Neuronal stem cell (in vitro differentiated cells): ENCODE measurements around the gene HSF2BP.
"Not testable (repeated sequence)": the region's sequence is repeated elsewhere in the genome, so short reads cannot be mapped to it uniquely, and the experiment has no call there.

Experiments
- DNase-seq: peaks from one replicate; pipeline ENCODE4 v3.0.0-alpha.2; 2013; ENCODE audit warnings: low spot score
- H2AFZ ChIP-seq: one replicate; pipeline ENCODE4 v1.6.1; 2013; ENCODE audit warnings: mild to moderate bottlenecking, low read length, inconsistent platforms
- H2AK5ac ChIP-seq: 2 replicates; pipeline ENCODE4 v1.6.1; 2013; ENCODE audit warnings: low read depth, mild to moderate bottlenecking, inconsistent platforms, low read length, moderate library complexity, mixed read lengths
- H2BK120ac ChIP-seq: 2 replicates; pipeline ENCODE4 v1.6.1; 2013; ENCODE audit warnings: low read depth, mild to moderate bottlenecking, inconsistent platforms, low read length, moderate library complexity, mixed read lengths
- H2BK12ac ChIP-seq: one replicate; pipeline ENCODE4 v1.6.1; 2013; ENCODE audit warnings: low read length, inconsistent platforms
- H2BK15ac ChIP-seq: 2 replicates; pipeline ENCODE4 v1.6.1; 2013; ENCODE audit warnings: mild to moderate bottlenecking, low read length, inconsistent platforms, mixed read lengths
- H2BK5ac ChIP-seq: one replicate; pipeline ENCODE4 v1.6.1; 2013; ENCODE audit warnings: inconsistent platforms, mild to moderate bottlenecking, low read length, moderate library complexity
- H3K14ac ChIP-seq: one replicate; pipeline ENCODE4 v1.6.1; 2013; ENCODE audit warnings: low read length, inconsistent platforms
- H3K18ac ChIP-seq: 2 replicates; pipeline ENCODE4 v1.6.1; 2013; ENCODE audit warnings: low read length, inconsistent platforms
- H3K23ac ChIP-seq: 2 replicates; pipeline ENCODE4 v1.6.1; 2013; ENCODE audit warnings: low read depth, mild to moderate bottlenecking, mixed read lengths, low read length, inconsistent platforms; ENCODE audit not compliant: poor library complexity
- H3K27ac ChIP-seq: replicated peaks from 3 replicates; pipeline ENCODE4 v1.5.1; 2013; ENCODE audit warnings: low read length, inconsistent platforms
- H3K27me3 ChIP-seq, 3 experiments: 2 replicates each; pipeline ENCODE4 v1.6.1; 2013; ENCODE audit warnings: low read length in 3 of 3, mild to moderate bottlenecking in 2 of 3, inconsistent platforms in 1 of 3, low read depth in 1 of 3, mixed read lengths in 1 of 3, moderate library complexity in 1 of 3; ENCODE audit not compliant: control insufficient read depth in 3 of 3, insufficient read depth in 3 of 3
- H3K36me3 ChIP-seq, 2 donors: replicated peaks in 1 of 2; 2 replicates each; pipeline ENCODE4 v1.6.1; 2013; ENCODE audit warnings: low read length in 2 of 2; ENCODE audit not compliant: control insufficient read depth in 2 of 2, insufficient read depth in 2 of 2
- H3K4ac ChIP-seq: 2 replicates; pipeline ENCODE4 v1.6.1; 2013; ENCODE audit warnings: inconsistent platforms, mild to moderate bottlenecking, low read length, moderate library complexity
- H3K4me1 ChIP-seq, 2 donors: 1 replicate in 1 of 2; 2 replicates in 1 of 2; pipeline ENCODE4 v1.6.1; 2013; ENCODE audit warnings: low read length in 2 of 2, low read depth in 1 of 2; ENCODE audit not compliant: control insufficient read depth in 2 of 2, insufficient read depth in 1 of 2
- H3K4me2 ChIP-seq: one replicate; pipeline ENCODE4 v1.6.1; 2013; ENCODE audit warnings: mild to moderate bottlenecking, low read length, inconsistent platforms; ENCODE audit not compliant: insufficient read depth, poor library complexity, severe bottlenecking
- H3K4me3 ChIP-seq, 2 donors: 2 replicates each; pipeline ENCODE4 v1.5.1; 2013; ENCODE audit warnings: low read length in 2 of 2, mild to moderate bottlenecking in 2 of 2, inconsistent platforms in 1 of 2, moderate library complexity in 1 of 2
- H3K79me1 ChIP-seq: one replicate; pipeline ENCODE4 v1.6.1; 2013; ENCODE audit warnings: low read depth, mild to moderate bottlenecking, inconsistent platforms, low read length, moderate library complexity
- H3K9ac ChIP-seq: one replicate; pipeline ENCODE4 v1.6.1; 2013; ENCODE audit warnings: mild to moderate bottlenecking, low read depth, low read length, inconsistent platforms; ENCODE audit not compliant: poor library complexity
- H3K9me3 ChIP-seq, 2 donors: replicated peaks in 1 of 2; 2 replicates each; pipeline versions ENCODE3 to v1.6.1; 2013; ENCODE audit warnings: low read length in 2 of 2, mild to moderate bottlenecking in 2 of 2, inconsistent platforms in 1 of 2, low read depth in 1 of 2, mixed read lengths in 1 of 2, moderate library complexity in 1 of 2; ENCODE audit not compliant: control insufficient read depth in 2 of 2, insufficient read depth in 1 of 2
- H4K8ac ChIP-seq: one replicate; pipeline ENCODE4 v1.6.1; 2013; ENCODE audit warnings: low read depth, mild to moderate bottlenecking, inconsistent platforms, low read length, moderate library complexity
- H4K91ac ChIP-seq: one replicate; pipeline ENCODE4 v1.6.1; 2013; ENCODE audit warnings: low read length, low read depth, mild to moderate bottlenecking, inconsistent platforms; ENCODE audit not compliant: poor library complexity
- WGBS, 2 donors: extraction: QIAGEN DNeasy Blood & Tissue Kit; methylation state at CpG; one replicate each; pipeline ENCODE4 v1.1.7; 2013; ENCODE audit warnings: missing lambda C conversion rate in 2 of 2, mixed read lengths in 1 of 2; ENCODE audit not compliant: insufficient read length in 2 of 2, insufficient replicate concordance in 1 of 2; ENCODE audit errors: extremely low coverage in 2 of 2; 5-methylcytosine and 5-hydroxymethylcytosine counted together

The HSF2BP gene

GRCh38 chr21:43562451-43562850 lies 96.8 kb downstream of the HSF2BP start:
- not testable (repeated sequence) for H3K9me3 ChIP-seq, H3K4me2 ChIP-seq, H4K91ac ChIP-seq, H3K27ac ChIP-seq, H3K14ac ChIP-seq, H3K27me3 ChIP-seq, H3K23ac ChIP-seq, H2BK120ac ChIP-seq, H2AK5ac ChIP-seq, H2BK15ac ChIP-seq, H3K9ac ChIP-seq, H3K79me1 ChIP-seq, H2BK12ac ChIP-seq, H3K4ac ChIP-seq, H3K18ac ChIP-seq, H4K8ac ChIP-seq, H3K4me1 ChIP-seq, H2BK5ac ChIP-seq, DNase-seq, H2AFZ ChIP-seq, H3K36me3 ChIP-seq, H3K4me3 ChIP-seq
- no CpG with 5 or more reads among the region's 5 CpGs for WGBS, 2 donors

GRCh38 chr21:43540561-43540960 lies 118.7 kb downstream of the HSF2BP start:
- H2AK5ac ChIP-seq: not testable (repeated sequence)

GRCh38 chr21:43522495-43523131 lies 136.7 kb downstream of the HSF2BP start:
- not testable (repeated sequence) for H3K27me3 ChIP-seq, H3K4ac ChIP-seq, H2AK5ac ChIP-seq, H3K79me1 ChIP-seq, H3K4me2 ChIP-seq, H3K4me1 ChIP-seq, H3K27ac ChIP-seq, H3K9me3 ChIP-seq, H2AFZ ChIP-seq, H2BK15ac ChIP-seq, H3K9ac ChIP-seq, H4K91ac ChIP-seq, H2BK5ac ChIP-seq, H4K8ac ChIP-seq, H2BK12ac ChIP-seq, H2BK120ac ChIP-seq, H3K23ac ChIP-seq, DNase-seq, H3K14ac ChIP-seq, H3K36me3 ChIP-seq, H3K18ac ChIP-seq, H3K4me3 ChIP-seq
- WGBS, 2 donors: no CpG with 5 or more reads among the region's 8 CpGs

More at GRCh38 chr21:43540561-43540960, 118.7 kb downstream of the HSF2BP start:
- not testable (repeated sequence) for H2BK15ac ChIP-seq, H4K8ac ChIP-seq, H3K4me1 ChIP-seq, H2BK120ac ChIP-seq, H3K4me3 ChIP-seq, H3K14ac ChIP-seq, H3K18ac ChIP-seq, H3K4ac ChIP-seq, DNase-seq, H3K9ac ChIP-seq, H3K9me3 ChIP-seq, H3K79me1 ChIP-seq, H2AFZ ChIP-seq, H3K36me3 ChIP-seq, H3K27ac ChIP-seq, H3K27me3 ChIP-seq, H3K4me2 ChIP-seq, H2BK5ac ChIP-seq, H2BK12ac ChIP-seq, H3K23ac ChIP-seq, H4K91ac ChIP-seq
- WGBS, 2 donors: no CpG with 5 or more reads among the region's 2 CpGs

- not testable (repeated sequence) for H2BK12ac ChIP-seq, H3K4me1 ChIP-seq, H3K9me3 ChIP-seq, H3K4me3 ChIP-seq, H3K27ac ChIP-seq, H3K27me3 ChIP-seq, H3K23ac ChIP-seq, H2BK120ac ChIP-seq, H2AK5ac ChIP-seq, H4K8ac ChIP-seq, H3K79me1 ChIP-seq, H3K4ac ChIP-seq, H3K18ac ChIP-seq, H3K4me2 ChIP-seq, H3K14ac ChIP-seq, H2AFZ ChIP-seq, H2BK5ac ChIP-seq, H3K36me3 ChIP-seq, DNase-seq, H2BK15ac ChIP-seq, H3K9ac ChIP-seq, H4K91ac ChIP-seq
- no CpG with 5 or more reads among the region's 6 CpGs for WGBS, 2 donors
These were observed 141.6 kb downstream of the HSF2BP start for GRCh38 chr21:43517701-43518100.
